HEK293T (cell line): ENCODE measurements around the gene ACADS.

Source experiments
- BHLHE40 ChIP-seq: fragments of 450-650 bp; IDR thresholded peaks from 2 replicates; pipeline ENCODE4 v1.6.1; 2016; ENCODE audit warnings: mild to moderate bottlenecking, moderate library complexity, borderline replicate concordance
- ELF4 ChIP-seq: fragments of 450-650 bp; IDR thresholded peaks from 2 replicates; pipeline ENCODE4 v1.6.1; 2017; ENCODE audit warnings: antibody characterized with exemption
- HDGF ChIP-seq: fragments of 450-650 bp; IDR thresholded peaks from 2 replicates; pipeline ENCODE4 v1.6.1; 2017; ENCODE audit warnings: antibody characterized with exemption, borderline replicate concordance
- TARDBP ChIP-seq: fragments of 450-650 bp; IDR thresholded peaks from 2 replicates; pipeline ENCODE4 v1.6.1; 2016

DNA sequence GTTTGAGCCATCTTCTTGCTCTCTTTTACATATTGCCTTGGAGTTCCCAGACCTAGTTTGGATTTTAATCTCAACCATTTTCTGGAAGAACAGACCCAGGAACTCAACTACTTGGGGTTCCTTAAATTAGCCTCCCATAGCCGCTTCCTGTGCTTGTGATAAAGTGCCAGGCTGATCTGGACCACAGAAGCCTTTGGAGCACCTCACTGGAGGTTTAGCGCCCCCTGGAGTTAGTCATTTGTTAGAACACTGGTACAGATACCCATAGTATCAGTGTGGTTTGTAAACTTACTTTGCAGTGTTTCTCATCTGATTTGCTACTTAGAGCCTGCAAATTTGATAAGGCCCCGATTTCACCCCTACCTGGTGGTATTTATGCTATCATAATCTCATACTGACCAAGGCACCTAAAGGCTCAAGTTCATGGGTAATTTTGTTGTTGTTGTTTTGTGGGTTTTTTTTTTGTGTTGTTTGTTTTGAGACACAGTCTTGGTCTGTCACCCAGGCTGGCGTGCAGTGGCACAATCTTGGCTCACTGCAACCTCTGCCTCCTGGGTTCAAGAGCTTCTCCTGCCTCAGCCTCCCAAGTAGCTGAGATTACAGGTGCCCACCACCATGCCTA lies 11.7 kb upstream of the ACADS start:
- TF ChIP-seq BHLHE40 (no peak), ELF4 (no peak), TARDBP (no peak), HDGF (no peak)
